ENCODE measurements around the gene ATP23.

DNA sequence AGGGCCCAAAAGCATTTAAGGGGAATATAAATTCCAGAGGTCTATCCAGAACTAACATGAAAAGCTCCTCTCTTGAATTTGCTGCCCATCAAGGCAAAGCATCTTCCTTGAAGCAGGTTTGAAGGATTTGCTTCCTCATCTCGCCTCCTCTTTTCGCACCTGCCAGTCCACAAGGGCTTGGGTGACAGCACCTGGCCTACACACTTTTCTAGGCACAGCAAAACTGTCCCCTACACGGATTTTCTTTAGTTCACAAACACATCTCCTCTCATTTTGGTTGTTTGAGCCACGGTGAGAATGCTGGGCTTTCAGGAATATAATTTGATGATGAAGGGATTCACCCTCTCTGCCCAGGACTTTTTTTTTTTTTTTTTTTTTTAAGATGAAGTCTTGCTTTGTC is 36.9 kb upstream of the ATP23 start:
- TF ChIP-seq, protein P1, sequence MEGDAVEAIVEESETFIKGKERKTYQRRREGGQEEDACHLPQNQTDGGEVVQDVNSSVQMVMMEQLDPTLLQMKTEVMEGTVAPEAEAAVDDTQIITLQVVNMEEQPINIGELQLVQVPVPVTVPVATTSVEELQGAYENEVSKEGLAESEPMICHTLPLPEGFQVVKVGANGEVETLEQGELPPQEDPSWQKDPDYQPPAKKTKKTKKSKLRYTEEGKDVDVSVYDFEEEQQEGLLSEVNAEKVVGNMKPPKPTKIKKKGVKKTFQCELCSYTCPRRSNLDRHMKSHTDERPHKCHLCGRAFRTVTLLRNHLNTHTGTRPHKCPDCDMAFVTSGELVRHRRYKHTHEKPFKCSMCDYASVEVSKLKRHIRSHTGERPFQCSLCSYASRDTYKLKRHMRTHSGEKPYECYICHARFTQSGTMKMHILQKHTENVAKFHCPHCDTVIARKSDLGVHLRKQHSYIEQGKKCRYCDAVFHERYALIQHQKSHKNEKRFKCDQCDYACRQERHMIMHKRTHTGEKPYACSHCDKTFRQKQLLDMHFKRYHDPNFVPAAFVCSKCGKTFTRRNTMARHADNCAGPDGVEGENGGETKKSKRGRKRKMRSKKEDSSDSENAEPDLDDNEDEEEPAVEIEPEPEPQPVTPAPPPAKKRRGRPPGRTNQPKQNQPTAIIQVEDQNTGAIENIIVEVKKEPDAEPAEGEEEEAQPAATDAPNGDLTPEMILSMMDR (IDR thresholded peaks at IDR 0.05) = no peak
- no peak for TF ChIP-seq POLR2A (IDR thresholded peaks at IDR 0.05)

Measured in body of pancreas (tissue), 4 donors.